Fibroblast of the conjunctiva (primary cell): ENCODE data around the gene CCSER1.
A peak's percentile ranks its signal among the peaks of the same experiment; 100 is the strongest.
"Not testable (repeated sequence)": the region's sequence is repeated elsewhere in the genome, so short reads cannot be mapped to it uniquely, and the experiment has no call there.

Experiments
- DNase-seq: peaks from one replicate; pipeline ENCODE4 v3.0.0-alpha.2; 2010; ENCODE audit warnings: low read depth

The CCSER1 gene

GRCh38 chr4:91373546-91373945 is 1246.4 kb downstream of the CCSER1 start:
- DNase-seq, result no peak

- DNase-seq, result not testable (repeated sequence)
Observed at GRCh38 chr4:91405431-91405830, 1278.2 kb downstream of the CCSER1 start.

- DNase-seq, result no peak
Observed at GRCh38 chr4:91422011-91422410, 1294.8 kb downstream of the CCSER1 start.

GRCh38 chr4:91426725-91427124 is 1299.5 kb downstream of the CCSER1 start:
- DNase-seq, result no peak

GRCh38 chr4:91427171-91427570 is 1300.0 kb downstream of the CCSER1 start:
- no peak for DNase-seq

GRCh38 chr4:91434631-91435030 is 1307.4 kb downstream of the CCSER1 start:
- DNase-seq, result no peak

- DNase-seq, result no peak
Observed at GRCh38 chr4:91436556-91436955, 1309.4 kb downstream of the CCSER1 start.

- no peak for DNase-seq
Observed at GRCh38 chr4:91447168-91447567, 1320.0 kb downstream of the CCSER1 start.

GRCh38 chr4:91448668-91449330 is 1321.6 kb downstream of the CCSER1 start:
- DNase-seq, result peak; percentile 2

GRCh38 chr4:91454111-91454510 is 1326.9 kb downstream of the CCSER1 start:
- DNase-seq, result no peak

- not testable (repeated sequence) for DNase-seq
Observed at GRCh38 chr4:91462566-91462965, 1335.4 kb downstream of the CCSER1 start.

- DNase-seq, result no peak
Observed at GRCh38 chr4:91470671-91471070, 1343.5 kb downstream of the CCSER1 start.

GRCh38 chr4:91471280-91471679 is 1344.1 kb downstream of the CCSER1 start:
- DNase-seq, result no peak

- no peak for DNase-seq
Observed at GRCh38 chr4:91472046-91472445, 1344.9 kb downstream of the CCSER1 start.

GRCh38 chr4:91485415-91485814 is 1358.2 kb downstream of the CCSER1 start:
- no peak for DNase-seq

GRCh38 chr4:91488946-91489345 is 1361.8 kb downstream of the CCSER1 start:
- no peak for DNase-seq

- DNase-seq, result no peak
Observed at GRCh38 chr4:91497892-91498291, 1370.7 kb downstream of the CCSER1 start.

GRCh38 chr4:91502365-91502764 is 1375.2 kb downstream of the CCSER1 start:
- DNase-seq, result no peak

- no peak for DNase-seq
Observed at GRCh38 chr4:91513326-91513725, 1386.1 kb downstream of the CCSER1 start.

GRCh38 chr4:91519155-91519554 is 1392.0 kb downstream of the CCSER1 start:
- DNase-seq, result no peak

- DNase-seq, result no peak
Observed at GRCh38 chr4:91525621-91526020, 1398.4 kb downstream of the CCSER1 start.

GRCh38 chr4:91527056-91527455 is 1399.9 kb downstream of the CCSER1 start:
- DNase-seq, result no peak

GRCh38 chr4:91567594-91567993 is 1440.4 kb downstream of the CCSER1 start:
- DNase-seq, result no peak

- DNase-seq, result no peak
Observed at GRCh38 chr4:91577864-91578263, 1450.7 kb downstream of the CCSER1 start.
